Stimulated activated CD4-positive, alpha-beta T cell treated with anti-CD3 and anti-CD28 coated beads, Interleukin-1b, Interleukin-23, amount 100 ng/mL, for 48 hours (primary cell): Measurements from ENCODE around the gene NOL9.
A peak's percentile ranks its signal among the peaks of the same experiment; 100 is the strongest.
"Not testable (repeated sequence)": the region's sequence is repeated elsewhere in the genome, so short reads cannot be mapped to it uniquely, and the experiment has no call there.

Source experiments
- DNase-seq: peaks from one replicate; pipeline ENCODE4 v3.0.0-alpha.2; 2020

Gene NOL9

DNA sequence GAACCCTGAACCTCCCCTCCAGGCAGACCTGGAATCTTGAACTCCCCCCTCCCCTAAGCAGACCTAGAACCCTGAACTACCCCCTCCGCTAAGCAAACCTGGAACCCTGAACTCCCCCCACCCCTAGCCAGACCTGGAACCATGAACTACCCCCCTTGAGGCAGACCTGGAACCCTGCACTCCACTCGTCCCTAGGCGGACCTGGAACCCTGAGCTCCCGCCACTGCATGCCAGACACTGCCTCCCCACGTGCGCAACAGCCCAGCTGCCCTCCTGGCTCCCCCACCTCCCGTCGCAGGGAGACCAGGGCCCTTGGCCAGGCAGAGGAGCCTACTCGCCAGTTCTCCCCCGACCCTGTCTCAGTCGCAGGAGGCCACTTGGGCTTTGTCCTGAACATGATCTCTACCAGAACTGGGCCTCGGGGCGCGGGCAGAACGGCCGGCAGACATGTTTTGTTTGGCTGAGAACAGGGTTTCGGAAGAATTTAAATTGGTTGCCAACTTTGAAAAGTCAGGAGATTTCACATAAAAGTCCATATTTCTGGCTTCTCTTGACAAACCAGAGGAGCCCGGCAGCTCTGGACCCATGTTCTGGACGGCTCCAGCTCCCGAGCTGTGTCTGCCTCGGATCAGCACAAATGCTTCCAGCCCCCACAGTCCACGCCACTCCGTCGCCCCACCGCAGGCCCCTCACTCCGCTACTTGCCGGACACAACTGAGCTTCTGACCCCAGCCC lies 53.6 kb downstream of the NOL9 start:
- no peak for DNase-seq

DNA sequence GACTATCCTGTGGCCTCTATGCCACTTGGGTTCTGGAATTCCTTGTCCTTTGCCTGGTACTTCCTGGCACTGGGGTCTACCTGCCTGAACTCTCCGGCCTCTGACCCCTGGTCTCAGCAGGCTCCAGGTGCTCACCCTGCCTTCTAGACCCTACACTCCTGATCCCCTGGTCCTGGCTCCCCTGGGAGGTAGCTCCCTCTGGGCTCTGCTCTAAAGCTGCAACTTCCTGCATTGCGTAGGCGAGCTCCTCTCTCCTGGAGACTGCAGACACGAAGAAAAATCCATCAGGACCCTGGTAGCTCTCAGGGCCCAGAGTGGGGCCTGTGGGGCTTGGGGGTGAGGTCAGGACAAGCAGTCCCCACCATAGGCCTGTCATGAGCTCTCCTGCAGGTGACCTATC lies 55.0 kb downstream of the NOL9 start:
- no peak for DNase-seq

DNA sequence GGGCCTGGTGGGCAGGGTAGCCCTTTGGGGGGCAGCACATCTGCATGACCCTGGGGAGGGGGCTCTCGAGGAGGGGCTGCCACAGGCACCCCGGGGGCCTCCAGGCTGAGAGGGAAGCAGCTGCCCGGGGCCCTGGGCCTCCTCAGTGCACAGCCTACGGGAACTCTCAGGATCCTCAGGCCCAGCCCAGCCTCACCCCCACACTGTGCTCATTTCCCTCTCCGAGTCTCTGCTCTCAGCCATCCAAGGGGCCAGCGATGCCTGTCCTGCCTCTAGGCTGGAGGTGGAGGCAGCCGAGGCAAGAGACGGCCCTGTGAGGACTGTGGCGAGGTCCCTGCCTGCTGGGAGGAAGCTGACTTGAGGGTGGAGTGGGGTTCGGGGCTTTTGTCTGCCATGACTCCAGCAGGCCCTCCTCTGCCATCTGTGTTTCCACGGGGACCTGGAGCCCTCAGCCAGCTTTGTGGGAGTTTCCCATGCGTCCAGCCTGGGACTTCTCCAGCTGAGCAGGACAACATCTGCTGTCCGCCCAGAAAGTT lies 55.7 kb downstream of the NOL9 start:
- DNase-seq, result no peak

DNA sequence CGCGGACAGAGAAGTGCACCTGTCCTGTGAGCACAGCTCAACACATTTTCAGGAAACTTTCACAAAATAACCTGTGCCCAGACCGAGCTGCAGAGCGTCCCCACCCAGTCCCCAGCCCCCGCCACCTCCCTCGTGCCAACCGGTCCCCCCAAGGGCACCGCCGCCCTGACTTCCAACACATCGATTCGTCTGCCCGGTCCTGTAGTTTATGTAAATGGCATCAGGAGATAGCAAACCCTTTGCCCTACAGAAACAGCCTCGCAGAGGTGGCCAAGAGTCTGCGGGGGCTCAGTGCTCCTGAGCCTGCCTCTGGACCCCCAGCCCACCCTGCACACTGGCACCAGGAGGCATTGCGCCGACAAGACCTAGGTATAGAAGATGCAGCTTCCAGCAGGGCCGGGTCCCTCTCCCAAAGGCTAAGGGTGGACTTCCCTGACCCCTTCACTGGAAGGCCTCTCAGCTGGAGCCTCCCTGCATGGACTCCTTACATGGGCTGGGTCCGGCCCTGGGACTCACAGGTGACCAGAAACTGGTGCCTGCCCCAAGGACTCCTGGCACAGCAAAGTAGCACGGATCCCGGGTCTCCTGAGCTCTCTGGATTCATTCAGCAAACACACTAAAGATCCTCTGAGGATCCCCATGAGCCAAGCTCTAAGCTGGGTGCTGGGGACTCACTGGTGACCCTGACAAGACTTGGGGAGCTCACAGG lies 56.3 kb downstream of the NOL9 start:
- no peak for DNase-seq

DNA sequence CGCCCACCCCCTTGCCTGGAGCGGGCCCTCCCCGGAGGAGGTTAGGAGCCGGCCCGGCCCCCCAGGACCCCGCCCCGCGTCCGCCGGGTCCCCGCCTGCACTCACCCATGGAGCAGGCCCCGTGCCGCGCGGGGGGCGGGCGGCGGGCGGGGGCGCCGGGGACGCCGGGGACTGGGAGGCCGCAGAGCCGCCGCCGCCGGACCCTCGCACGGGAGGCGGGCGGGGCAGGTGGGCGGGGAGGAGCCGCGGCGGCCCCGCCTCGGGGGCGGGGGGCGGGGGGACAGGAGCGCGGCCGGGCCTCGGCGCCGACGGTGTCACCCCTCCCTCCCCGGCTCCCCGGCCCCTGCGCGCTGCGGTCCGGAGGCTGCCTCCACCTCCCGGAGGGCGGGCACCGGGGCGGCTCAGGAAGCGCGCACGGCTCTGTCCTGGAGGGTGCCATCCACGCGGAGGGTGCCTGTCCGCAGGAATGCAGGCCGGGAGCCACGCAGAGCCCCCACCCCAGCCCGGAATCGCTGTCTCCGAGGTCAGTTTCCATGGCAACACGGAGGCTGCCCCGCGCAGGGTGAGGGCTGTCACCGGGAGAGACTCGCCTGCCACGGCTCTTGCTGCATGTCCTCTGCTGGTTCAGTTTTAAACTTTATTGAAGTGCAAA lies 57.0 kb downstream of the NOL9 start:
- peak; percentile 31 for DNase-seq

DNA sequence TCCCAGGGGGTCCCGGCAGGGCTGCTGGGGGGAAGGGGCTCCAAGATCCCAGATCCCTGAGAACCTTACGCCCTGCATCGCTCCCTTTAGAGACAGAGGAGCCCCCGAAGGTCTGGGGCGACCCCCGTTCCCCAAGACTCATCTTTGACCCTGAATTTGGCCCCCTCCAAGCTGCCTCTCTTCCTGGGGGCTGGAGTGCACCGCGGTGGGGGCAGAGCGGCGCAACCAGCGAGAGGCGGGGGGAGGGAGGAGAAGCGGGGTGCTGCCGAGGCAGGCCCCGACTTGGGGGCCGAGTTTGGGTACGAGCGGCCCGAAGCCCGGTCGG lies 57.5 kb downstream of the NOL9 start:
- DNase-seq, result no peak

DNA sequence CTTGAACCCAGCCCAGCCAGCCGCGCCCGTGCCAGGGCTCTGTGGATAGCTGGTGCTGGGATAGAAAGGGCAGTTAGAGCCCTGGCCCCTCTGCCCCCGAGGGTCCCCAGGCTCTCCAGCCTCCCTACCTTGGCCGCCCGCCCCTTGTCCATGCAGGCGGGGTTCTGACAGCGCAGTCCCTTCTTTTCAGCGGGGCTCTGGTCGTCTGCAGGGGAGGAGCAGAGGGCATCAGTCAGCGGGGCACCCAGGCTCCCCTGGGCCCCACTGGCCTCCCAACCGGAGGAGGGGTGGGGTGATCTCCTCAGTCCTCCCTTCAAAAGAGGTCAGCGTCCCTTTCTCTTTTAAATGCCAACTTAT lies 58.0 kb downstream of the NOL9 start:
- no peak for DNase-seq

DNA sequence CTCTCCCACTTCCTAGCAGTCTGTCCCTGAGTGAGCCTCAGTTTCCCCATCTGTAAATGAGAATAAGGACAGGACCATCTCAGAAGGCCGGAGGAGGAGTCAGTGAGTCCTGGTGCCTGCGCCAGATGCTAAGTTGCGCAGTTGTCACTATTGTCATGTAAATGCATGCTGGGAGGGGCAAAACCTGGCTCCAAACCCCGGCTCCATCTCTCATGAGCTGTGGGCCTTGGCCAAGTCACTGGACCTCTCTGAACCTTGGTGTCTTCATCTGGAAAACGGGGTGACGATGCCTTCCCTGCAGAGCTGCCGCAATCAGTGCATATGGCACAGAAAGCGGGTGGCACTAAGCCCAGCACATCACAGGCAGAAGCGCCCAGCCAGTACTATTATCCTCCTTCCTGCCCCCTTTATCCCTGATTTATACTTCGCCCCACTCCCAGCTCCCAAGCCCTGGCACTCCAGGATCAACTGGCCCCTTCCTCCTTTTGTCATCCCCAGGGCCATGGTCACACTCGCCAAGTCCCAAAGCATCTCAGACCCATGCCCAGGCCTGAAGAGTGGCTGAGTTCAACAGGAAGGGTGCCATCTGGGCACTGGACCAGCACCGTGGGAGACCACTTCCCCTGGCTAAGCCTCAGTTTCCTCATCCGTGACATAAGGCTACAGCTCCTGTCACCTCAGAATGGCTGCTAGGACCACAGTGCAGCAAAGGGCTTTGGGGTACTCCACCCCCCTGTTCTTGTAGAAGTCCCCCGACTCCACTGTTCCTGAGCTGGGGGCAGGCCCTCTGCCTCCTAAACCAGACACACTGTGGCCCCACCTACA lies 58.6 kb downstream of the NOL9 start:
- no peak for DNase-seq

DNA sequence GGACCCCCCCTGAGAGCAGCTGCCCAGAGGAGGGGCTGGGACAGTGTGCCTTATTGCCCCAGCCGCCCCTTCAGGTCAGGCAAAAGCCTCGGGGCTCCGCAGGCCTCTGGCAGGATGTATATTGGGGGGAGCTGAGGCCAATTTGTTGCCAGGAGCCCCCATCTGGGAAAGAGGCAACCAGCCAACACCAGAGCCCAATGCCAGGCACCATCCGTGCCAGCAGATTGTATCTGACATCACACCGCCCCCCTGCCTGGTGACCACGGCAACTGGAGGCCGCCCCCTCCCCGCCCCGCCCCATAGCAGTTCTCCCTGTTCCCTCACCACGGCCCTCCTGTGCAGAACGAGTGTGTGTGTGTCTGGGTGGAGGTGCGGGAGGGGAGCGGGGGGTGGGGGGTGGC lies 59.3 kb downstream of the NOL9 start:
- DNase-seq, result no peak

DNA sequence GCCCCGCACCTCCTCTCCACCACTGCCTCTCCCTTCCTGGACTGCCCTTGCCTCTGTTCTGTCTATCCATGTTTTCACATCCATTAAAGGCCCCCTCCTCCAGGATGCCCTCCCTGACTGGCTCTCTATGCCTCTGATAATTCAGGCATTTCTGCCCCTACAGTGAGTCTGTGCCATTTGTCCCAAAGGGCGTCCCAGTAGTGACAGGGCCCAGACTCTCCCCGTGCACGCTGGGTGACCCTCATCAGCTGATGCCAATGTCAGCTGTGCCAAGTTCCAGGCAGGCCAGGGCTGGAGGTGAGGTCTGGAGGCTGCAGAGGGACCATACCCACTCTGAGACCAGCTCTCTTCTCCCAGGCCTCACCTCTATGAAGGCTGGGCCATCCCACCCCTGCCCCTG lies 59.7 kb downstream of the NOL9 start:
- DNase-seq, result no peak

DNA sequence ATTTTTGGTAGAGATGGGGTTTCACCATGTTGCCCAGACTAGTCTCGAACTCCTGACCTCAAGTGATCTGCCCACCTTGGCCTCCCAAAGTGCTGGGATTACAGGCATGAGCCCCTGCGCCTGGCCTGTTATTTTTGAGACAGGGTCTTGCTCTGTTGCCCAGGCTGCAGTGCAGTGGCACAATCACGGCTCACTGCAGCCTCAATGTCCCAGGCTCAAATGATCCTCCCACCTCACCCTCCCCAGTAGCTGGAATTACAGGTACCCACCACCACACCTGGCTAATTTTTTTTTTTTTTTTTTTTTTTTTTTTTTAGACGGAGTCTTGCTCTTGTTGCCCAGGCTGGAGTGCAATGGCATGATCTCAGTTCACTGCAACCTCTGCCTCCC lies 60.5 kb downstream of the NOL9 start:
- DNase-seq, result not testable (repeated sequence)

DNA sequence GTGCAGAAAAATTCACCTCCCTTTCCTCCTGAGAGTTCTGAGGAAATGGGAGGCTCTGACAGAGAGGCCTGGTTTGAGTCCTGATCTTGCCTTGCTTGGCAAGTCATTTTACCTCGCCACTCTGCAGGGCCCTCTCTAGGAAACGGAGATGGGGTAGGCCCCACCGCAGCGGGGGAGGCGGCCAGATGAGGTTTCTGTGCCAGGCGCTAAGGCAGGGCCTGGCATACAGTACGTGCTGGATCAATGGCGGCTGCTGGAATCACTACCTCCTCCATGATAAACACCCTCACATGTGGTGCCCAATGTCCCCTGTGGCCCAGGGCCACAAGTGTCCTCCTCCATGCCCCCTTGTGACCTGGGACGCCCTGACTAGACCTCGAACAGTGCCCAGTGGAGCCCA lies 62.3 kb downstream of the NOL9 start:
- DNase-seq, result peak; percentile 25

DNA sequence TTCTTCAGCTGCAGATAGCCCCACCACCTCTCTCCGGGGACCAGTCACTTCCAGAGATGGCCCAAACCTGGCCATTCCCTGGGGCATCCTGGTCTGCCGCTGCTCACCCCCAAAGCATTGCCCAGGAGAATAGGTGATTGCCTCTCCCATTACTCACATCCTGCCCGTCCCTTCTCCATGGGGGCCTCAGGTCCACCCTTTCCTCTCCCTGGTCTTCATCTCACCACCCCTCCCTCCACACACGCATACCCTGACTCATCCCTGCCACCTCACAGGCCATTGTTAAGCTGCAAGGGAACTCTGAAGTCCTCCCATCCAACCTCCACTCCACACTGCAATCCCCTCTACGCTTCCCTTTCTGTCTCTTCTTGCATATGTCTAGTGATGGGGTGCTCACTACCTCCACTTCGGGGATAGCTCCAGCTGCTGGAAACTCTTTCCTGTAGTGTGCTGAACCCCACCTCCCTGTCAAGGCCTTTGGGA lies 62.8 kb downstream of the NOL9 start, which contains the start of gene PLEKHG5:
PLEKHG5 (minus strand) TSS at position 188 of the 483 bp plus-strand sequence. CDS start 14,096 bp downstream, outside the sequence.
- DNase-seq, result peak; percentile 30

DNA sequence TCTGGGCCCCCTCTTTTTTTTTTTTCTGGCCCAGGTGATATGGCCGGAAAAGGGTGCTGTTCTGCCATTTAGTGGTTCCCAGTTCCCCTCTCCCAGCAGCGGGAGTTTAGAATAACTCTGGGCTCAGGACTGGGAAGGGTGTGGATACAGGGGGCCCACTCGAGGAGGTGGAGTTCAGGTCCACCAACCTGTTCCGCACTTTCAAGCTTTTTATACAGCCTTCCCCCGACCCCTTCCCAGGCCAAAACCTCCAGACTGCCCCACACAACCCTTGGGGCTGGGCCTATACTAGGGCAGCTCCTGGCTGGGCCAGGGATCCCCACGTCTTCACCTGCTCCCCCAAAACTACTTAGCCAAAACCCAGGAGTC lies 63.2 kb downstream of the NOL9 start:
- no peak for DNase-seq

DNA sequence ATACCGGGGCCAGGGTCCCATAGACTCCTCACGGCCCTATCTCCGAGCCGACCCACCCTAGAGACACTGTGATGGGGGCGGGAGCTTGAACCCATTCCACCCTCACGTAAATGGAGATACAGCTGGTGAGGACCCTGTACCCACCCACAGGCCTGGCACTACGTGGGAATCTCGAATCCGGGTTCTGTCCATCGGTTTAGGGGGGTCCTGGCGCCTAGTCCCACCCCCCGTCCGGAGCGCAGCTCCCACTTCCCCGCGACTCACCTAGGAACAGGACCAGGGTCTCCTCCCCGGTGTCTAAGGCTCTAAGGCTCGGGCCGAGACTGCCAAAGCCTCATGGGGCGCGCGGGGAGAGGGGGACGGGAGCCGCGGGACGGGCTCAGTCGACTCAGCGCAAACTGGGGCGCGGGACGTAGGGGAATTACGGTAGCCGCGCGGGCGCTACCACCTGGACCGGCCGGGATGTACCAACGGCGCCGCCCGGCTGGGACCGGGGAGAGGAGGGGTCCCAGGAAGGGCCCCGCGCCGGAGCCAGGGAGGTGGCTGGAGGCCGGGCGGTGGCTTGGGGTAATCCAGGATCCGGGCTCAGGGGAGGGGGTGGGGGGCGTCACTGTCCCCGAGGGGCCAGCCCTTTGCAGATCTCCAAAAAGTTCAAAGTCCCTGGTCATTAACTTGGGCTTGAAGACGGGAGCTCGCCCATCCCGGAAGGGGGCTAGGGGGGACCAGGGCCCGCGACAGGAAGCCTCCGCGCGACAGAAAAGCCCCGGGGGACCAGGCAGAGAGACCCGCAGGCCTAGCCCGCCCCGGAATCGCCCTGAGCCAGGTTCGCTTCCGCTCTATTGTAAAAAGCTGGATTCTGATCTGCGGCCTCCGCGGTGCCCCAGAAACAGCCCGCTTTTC lies 63.9 kb downstream of the NOL9 start:
- peak; percentile 73 for DNase-seq

DNA sequence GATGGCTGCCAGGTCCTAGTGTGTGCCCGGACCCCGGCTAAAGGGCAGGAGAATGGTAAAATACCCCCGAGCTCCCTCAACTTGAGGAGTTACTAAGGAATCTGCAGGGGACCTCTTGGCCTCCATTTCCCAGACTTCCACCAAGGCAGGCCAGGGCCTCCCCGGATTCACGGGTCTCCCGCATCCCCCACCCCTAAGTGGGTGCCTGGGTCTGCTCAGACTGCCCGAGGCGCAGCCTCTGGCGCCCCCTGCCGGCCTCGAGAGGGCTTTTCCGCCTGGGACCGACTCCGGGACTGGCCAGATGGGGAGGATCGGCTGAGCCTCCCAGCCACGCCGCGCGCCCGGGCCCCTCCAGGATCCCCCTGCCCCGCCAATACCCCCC lies 64.5 kb downstream of the NOL9 start:
- peak; percentile 85 for DNase-seq

DNA sequence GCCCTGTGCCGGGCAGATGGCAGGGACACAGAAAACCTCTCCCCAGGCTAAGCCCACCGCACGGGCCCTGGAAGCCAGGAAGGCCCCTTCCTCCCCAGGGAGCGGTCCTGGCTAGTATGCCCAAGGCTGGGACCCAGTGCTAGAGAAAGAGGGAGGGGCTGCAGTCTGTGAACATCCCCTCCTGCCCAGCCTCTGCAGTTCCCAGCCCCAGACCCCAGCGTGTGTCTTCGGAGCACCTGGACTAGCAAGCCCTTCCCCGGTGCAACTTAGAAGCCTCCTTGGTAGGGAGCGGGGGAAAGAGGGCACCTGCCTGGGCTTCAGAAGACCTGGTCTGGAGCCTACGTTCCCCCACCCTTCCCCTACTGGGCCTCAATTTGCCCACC lies 64.9 kb downstream of the NOL9 start:
- DNase-seq, result no peak

DNA sequence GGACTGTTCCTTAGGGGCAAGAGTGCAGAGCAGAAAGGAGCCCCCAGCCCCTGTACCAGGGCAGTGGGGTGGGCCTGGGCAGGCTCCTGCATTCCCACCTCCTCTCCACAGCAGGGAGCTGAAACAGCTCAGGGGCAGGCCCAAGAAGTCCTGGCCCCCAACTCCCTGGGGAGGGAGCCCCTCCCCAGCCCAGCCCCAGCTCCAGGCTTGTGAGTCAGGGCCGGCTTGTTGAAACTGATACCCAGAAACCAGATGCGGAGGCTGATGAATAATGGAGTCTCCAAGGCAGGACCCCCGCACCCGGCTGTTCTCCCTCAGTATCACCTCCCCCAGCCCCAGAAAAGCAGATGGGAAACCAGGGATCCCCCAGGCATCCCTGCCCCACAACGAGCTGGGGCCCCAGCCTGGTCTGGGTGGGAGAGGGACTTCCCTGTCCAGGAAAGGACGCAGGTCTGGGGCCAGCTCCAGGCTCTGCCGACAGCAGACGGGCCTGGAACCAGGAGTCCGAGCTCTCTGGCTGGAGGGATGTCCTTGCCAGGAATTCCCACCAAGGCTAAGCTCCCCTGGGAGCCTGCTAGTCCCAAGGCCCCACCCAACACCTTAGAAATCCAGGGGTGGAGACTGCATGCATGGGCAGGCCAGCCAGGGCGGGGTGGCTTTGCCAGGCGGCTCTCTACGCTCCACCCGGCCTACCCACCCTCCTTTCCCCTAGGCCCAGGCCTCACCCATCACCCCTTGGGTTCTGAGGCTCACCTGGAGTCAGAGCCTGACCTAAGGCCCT lies 65.5 kb downstream of the NOL9 start:
- no peak for DNase-seq

DNA sequence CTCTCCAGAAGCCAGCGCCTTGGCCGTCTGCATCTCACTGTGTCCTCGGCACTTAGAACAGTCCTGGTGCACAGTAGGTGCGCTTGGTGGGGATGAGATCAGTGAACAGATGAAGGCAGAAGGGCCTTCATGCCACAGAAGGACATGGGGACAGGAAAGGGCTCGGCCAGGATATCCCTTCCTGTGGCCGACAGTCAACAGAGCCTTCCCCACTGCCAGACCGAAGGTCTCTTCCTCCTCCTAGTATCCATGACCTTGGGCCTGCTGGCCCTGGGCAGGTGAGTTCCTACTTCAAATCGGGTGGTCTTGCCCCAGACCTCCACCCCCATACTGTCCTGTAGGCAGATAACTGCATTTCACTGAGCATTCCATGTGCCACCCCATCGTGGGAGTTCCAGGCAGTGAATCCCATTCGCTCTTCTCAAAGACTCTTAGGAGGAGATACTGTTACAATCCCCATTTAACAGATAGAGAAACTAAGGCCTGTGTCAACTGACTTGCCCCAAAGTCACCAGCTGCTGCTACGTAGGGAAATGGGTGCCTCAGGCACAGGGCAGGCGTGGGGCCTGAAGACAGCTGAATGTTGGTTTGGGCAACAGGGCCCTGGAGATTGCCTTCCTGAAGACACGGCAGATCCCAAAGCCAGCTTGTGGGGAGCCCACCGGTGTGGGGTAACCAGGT lies 66.4 kb downstream of the NOL9 start:
- DNase-seq, result no peak

DNA sequence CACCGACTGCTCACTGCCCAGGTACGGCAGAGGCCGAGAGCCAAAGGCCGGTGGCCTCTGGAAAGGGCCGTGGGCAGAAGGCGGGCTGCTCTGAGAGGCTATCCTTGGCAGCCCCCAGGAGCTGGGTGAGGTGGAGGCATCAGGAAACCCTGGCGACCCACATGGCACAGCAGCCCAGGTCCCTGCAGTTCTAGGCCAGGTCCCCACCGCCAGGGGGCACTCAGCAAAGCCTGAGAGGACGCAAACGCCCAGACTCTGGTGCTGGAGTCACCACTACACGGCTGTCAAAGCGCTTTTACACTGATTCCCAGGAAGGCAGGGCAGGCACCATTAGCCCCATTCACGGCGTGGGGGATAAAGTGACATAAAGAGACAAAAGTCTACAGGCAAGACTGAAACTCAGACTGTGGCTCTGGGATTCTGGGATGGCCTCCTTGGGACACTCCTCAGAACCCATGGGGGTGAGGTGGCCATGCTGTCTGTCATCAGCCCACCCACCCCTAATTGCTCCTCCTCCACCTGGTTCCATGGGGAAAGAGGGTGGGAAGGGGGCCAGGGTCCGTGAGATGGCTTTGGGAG lies 67.8 kb downstream of the NOL9 start:
- DNase-seq, result peak; percentile 86
